K562 (cell line): ENCODE measurements around the gene ELAVL3. TPM values are rescaled to one million over a fixed set of nuclear protein-coding genes. Genes with fewer than 3 reads are reported as not detected.

Experiments
- ATAC-seq: fragments of 200-7000 bp; cut with Tn5 transposase; 3 replicates; pipeline ENCODE4 v1.9.1; 2020; ENCODE audit warnings: moderate library complexity
- BruUV-seq: library from RNA; stranded (reverse); fragments of 400-500 nt; replicated peaks from 2 replicates; lab custom pipeline; 2021; lab: Mats Ljungman, UMichigan
- CTCF ChIA-PET: fragments of 300-600 bp; formaldehyde crosslinking; extraction: SDS; loops from one replicate; lab custom pipeline; 2021; ENCODE audit warnings: low intra/inter-chr PET ratio; lab: Yijun Ruan, JAX
- POLR2A ChIA-PET: fragments of 300-600, 350-650 bp; sonication (Branson Sonifier 250); formaldehyde crosslinking; extraction: SDS; loops from one replicate; lab custom pipeline; 2021; ENCODE audit warnings: antibody characterized with exemption, inconsistent platforms; lab: Yijun Ruan, JAX
- DNase-seq, 4 experiments: peaks; one replicate each; pipeline versions ENCODE4 v3.0.0 to v3.0.0-alpha.2; 2011 to 2018; ENCODE audit warnings: low spot score in 3 of 4, mixed read lengths in 3 of 4; ENCODE audit errors: extremely low read depth in 1 of 4
- FAIRE-seq: peaks from 2 replicates; lab custom pipeline; 2011; peaks lifted over from hg19 to GRCh38; lab: Jason Lieb, UNC
- H2AFZ ChIP-seq: 2 replicates; pipeline ENCODE4 v1.6.0; 2011; ENCODE audit warnings: low read depth, low read length, control low read depth, inconsistent platforms
- H3K27ac ChIP-seq: fragments of 200-600 bp; 3 replicates; pipeline ENCODE4 v1.8.0; 2011; ENCODE audit warnings: low read depth, mild to moderate bottlenecking, control low read depth, inconsistent platforms, low read length, moderate library complexity, mixed read lengths; ENCODE audit errors: extremely low read depth
- H3K27me3 ChIP-seq, 2 experiments: fragments of 300-600 bp in 1 of 2; 2 replicates in 1 of 2; 3 replicates in 1 of 2; pipeline versions ENCODE4 v1.6.0 to v1.8.0; 2011; ENCODE audit warnings: inconsistent platforms in 2 of 2, low read length in 2 of 2, mild to moderate bottlenecking in 1 of 2, mixed read lengths in 1 of 2, moderate library complexity in 1 of 2; ENCODE audit not compliant: control insufficient read depth in 2 of 2, insufficient read depth in 2 of 2
- H3K36me3 ChIP-seq: fragments of 300-600 bp; 3 replicates; pipeline ENCODE4 v1.8.0; 2011; ENCODE audit warnings: mild to moderate bottlenecking, low read length, inconsistent platforms; ENCODE audit not compliant: control insufficient read depth, insufficient read depth
- H3K4me1 ChIP-seq, 2 experiments: fragments of 200-600 bp in 1 of 2; replicated peaks in 1 of 2; 2 replicates in 1 of 2; 3 replicates in 1 of 2; pipeline versions ENCODE4 v1.5.1 to v1.8.0; 2011; ENCODE audit warnings: inconsistent platforms in 2 of 2, low read length in 2 of 2, mild to moderate bottlenecking in 1 of 2, mixed read lengths in 1 of 2, moderate library complexity in 1 of 2; ENCODE audit not compliant: control insufficient read depth in 2 of 2, insufficient read depth in 2 of 2
- H3K4me2 ChIP-seq: 2 replicates; pipeline ENCODE4 v1.6.1; 2011; ENCODE audit warnings: low read length, control low read depth, inconsistent platforms, mixed read lengths; ENCODE audit not compliant: insufficient read depth
- H3K4me3 ChIP-seq: fragments of 200-600 bp; sonication (generic), shearing (Covaris generic); 2 replicates; pipeline ENCODE4 v1.5.1; 2016; ENCODE audit warnings: control low read depth, inconsistent platforms
- H3K79me2 ChIP-seq: fragments of 200-600 bp; 3 replicates; pipeline ENCODE4 v1.8.0; 2011; ENCODE audit warnings: low read length, inconsistent platforms; ENCODE audit not compliant: control insufficient read depth, insufficient read depth
- H3K9ac ChIP-seq, 2 experiments: 2 replicates each; pipeline versions ENCODE4 v1.6.0 to v1.6.1; 2011; ENCODE audit warnings: low read depth in 2 of 2, low read length in 2 of 2, control low read depth in 1 of 2, inconsistent platforms in 1 of 2, mild to moderate bottlenecking in 1 of 2, mixed read lengths in 1 of 2; ENCODE audit not compliant: insufficient read depth in 1 of 2
- H3K9me1 ChIP-seq: one replicate; pipeline ENCODE4 v1.6.0; 2011; ENCODE audit warnings: inconsistent platforms, mild to moderate bottlenecking, low read length, moderate library complexity; ENCODE audit not compliant: control insufficient read depth, insufficient read depth
- H3K9me3 ChIP-seq: replicated peaks from 2 replicates; pipeline ENCODE4 v1.5.1; 2011; ENCODE audit warnings: low read depth, low read length, inconsistent platforms; ENCODE audit not compliant: control insufficient read depth, insufficient read depth
- H4K20me1 ChIP-seq: replicated peaks from 2 replicates; pipeline ENCODE4 v1.6.1; 2011; ENCODE audit warnings: low read length, inconsistent platforms, mixed read lengths; ENCODE audit not compliant: control insufficient read depth, insufficient read depth
- EGR1 ChIP-seq: fragments of 450-650 bp; conservative IDR thresholded peaks from 2 replicates; pipeline ENCODE4 v1.6.1; 2017; ENCODE audit warnings: mild to moderate bottlenecking
- ELF1 ChIP-seq: fragments of 200-800 bp; sonication (Bioruptor generic); IDR thresholded peaks from 2 replicates; pipeline ENCODE4 v1.6.1; 2016; ENCODE audit warnings: missing genetic modification characterization, missing compliant biosample characterization
- HNRNPK ChIP-seq: fragments of 200-400 bp; formaldehyde crosslinking; IDR thresholded peaks from one replicate; pipeline ENCODE4 v1.6.1; 2018; ENCODE audit warnings: mild to moderate bottlenecking, low read depth, low read length; ENCODE audit not compliant: poor library complexity, severe bottlenecking
- HOXB6 ChIP-seq: fragments of 250-450 bp; sonication (Bioruptor Pico); IDR thresholded peaks from 2 replicates; pipeline ENCODE4 v1.5.1; 2022; ENCODE audit warnings: mild to moderate bottlenecking, borderline replicate concordance
- KLF13 ChIP-seq: fragments of 450-650 bp; IDR thresholded peaks from 2 replicates; pipeline ENCODE4 v1.6.1; 2016; ENCODE audit warnings: missing genetic modification characterization, low read depth, mild to moderate bottlenecking, missing compliant biosample characterization, moderate library complexity, borderline replicate concordance
- SMAD4 ChIP-seq: fragments of 250-450 bp; sonication (Bioruptor Pico); conservative IDR thresholded peaks from 2 replicates; pipeline ENCODE4 v1.8.0; 2021; ENCODE audit warnings: inconsistent platforms, mild to moderate bottlenecking, moderate library complexity
- ZNF23 ChIP-seq: fragments of 250-450 bp; sonication (Bioruptor Pico); IDR thresholded peaks from 2 replicates; pipeline ENCODE4 v1.4.0; 2020; ENCODE audit warnings: mild to moderate bottlenecking
- ZNF551 ChIP-seq: fragments of 250-450 bp; sonication (Bioruptor Pico); IDR thresholded peaks from 2 replicates; pipeline ENCODE4 v1.5.0; 2021; ENCODE audit warnings: mild to moderate bottlenecking, moderate library complexity
- ZNF586 ChIP-seq: fragments of 450-650 bp; formaldehyde crosslinking; conservative IDR thresholded peaks from 2 replicates; pipeline ENCODE4 v1.4.0; 2020; ENCODE audit warnings: mild to moderate bottlenecking, moderate library complexity
- WGBS: fragments of 100-300 bp; shearing (Covaris generic); methylation state at CpG from one replicate; pipeline ENCODE4 v1.1.6; 2016; ENCODE audit warnings: low coverage, mixed read lengths; ENCODE audit not compliant: insufficient coverage; ENCODE audit errors: missing lambda C conversion rate; 5-methylcytosine and 5-hydroxymethylcytosine counted together
- in situ Hi-C: fragments of 300-500 bp; cut with MboI; formaldehyde crosslinking; loops from 4 replicates; pipeline ENCODE4 v1.15.0; 2018; ENCODE audit warnings: inconsistent platforms, mixed read lengths
- intact Hi-C: fragments of 100-400 bp; cut with micrococcal nuclease; formaldehyde crosslinking; loops from 2 replicates; pipeline ENCODE4 v1.14.2; 2022
- polyA plus RNA-seq, 8 experiments: library from polyadenylated mRNA; depleted of rRNA in 4 of 8; stranded (reverse) in 5 of 8; unstranded in 3 of 8; fragments of >200 nt; fragmentation: Nextera tagmentation in 2 of 8; fragmentation: Illumina TruSeq in 1 of 8; extraction: Ambion mirVana in 2 of 8; extraction: Trizol in 1 of 8; gene quantifications; 2 replicates each; pipeline versions ENCODE4 v1.2.1 to v1.2.3, GENCODE V29; 2011 to 2014; ENCODE audit warnings: inconsistent platforms in 1 of 8, missing spikeins in 1 of 8
- total RNA-seq, 7 experiments: library from RNA; depleted of rRNA in 6 of 7; stranded (reverse); fragments of >200 nt in 6 of 7; fragmentation: Illumina TruSeq in 2 of 7; extraction: Trizol in 2 of 7; gene quantifications; 2 replicates each; pipeline versions ENCODE4 v1.2.1 to v1.2.3, GENCODE V29; 2011 to 2021; ENCODE audit warnings: low replicate concordance in 1 of 7
- TF ChIP-seq, protein P1 (sequence below): fragments of 450-650 bp; formaldehyde crosslinking; IDR thresholded peaks from 2 replicates; pipeline ENCODE4 v1.4.0; 2022; ENCODE audit warnings: missing genetic modification characterization
- TF ChIP-seq, protein P2 (sequence below): sonication (generic); formaldehyde crosslinking; IDR thresholded peaks from 2 replicates; pipeline ENCODE4 v1.8.1; 2023; ENCODE audit warnings: mild to moderate bottlenecking, missing genetic modification reagents

ELAVL3 gene
- total and polyA plus RNA-seq, 9 of the 15 experiments (the other 6 are each of a cell fraction or from before 2014, with no cell fraction given): not detected

DNA sequence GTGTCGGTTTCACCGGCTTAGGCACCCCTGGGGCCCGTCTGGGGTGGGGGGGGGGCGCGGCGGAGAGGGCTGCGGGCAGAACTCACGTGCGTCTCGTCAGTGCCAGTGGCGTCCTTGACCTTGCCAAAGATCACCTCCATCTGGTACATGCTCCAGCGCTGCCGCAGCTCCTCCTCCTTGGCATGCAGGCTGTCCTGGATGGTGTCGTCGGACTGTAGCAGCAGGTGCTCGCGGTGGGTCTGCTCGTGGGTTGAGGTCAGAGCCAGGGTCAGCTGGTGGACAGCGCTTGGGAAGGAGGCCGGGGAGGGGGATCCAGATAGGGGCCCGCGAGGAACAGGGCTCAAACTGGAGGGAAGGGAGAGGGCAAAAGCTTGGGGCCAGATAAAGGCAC lies 57.1 kb downstream of the ELAVL3 start:
- POLR2A ChIA-PET: interaction anchor here (0.9 to 1.2 kb wide), 2 partner anchors 10 to 49 kb away, joined by 3 to 5 read pairs; partner anchors contain the start of gene SWSAP1
- peaks cover 2 to 63% of the 10 kb centered on the region in 2 experiments; a peak in 3 of 5 replicates for H3K4me1 ChIP-seq
- intact Hi-C loops: no loop called here
- in situ Hi-C loops: no loop called here
- H4K20me1 ChIP-seq: no peaks in the 10 kb centered on the region
- H3K9me3 ChIP-seq: no peaks in the 10 kb centered on the region; the same call in 1 of the 2 replicates
- BruUV-seq: no TSS peak
- DNase-seq (peak in 2 of 4 experiments; percentile 18 to 23), FAIRE-seq (no peak), ATAC-seq (no peak)
- TF ChIP-seq ZNF586 (CRISPR knock-in tag): no peak
- TF ChIP-seq EGR1: 0 out of 2 replicates have a peak, but pooled peaks have one; percentile 10
- TF ChIP-seq ZNF551 (CRISPR knock-in tag): no peak
- no peak for TF ChIP-seq ZNF23
- no peak for TF ChIP-seq ELF1 (tag)
- H3K4me2 ChIP-seq: no peak overlapping the region
- H3K27ac ChIP-seq: no peak overlapping the region
- peak overlapping the region in 1 of 2 experiments; percentile 20; a peak in 1 of 4 replicates for H3K9ac ChIP-seq
- CTCF ChIA-PET: no interaction called here
- WGBS: 32% methylated on average over 9 of the region's 22 CpGs
- no peaks in the 10 kb centered on the region for H3K79me2 ChIP-seq
- no peaks in the 10 kb centered on the region for H3K9me1 ChIP-seq
- no peak overlapping the region for H2AFZ ChIP-seq
- H3K27me3 ChIP-seq: peaks cover 2 to 19% of the 10 kb centered on the region in 2 experiments; a peak in 3 of 5 replicates
- H3K36me3 ChIP-seq: no peaks in the 10 kb centered on the region
- no peak overlapping the region for H3K4me3 ChIP-seq

GRCh38 chr19:11423164-11423790 lies 57.6 kb downstream of the ELAVL3 start:
- no peak for ATAC-seq
- Histone ChIP-seq H3K4me1 (peaks cover 2 to 68% of the 10 kb centered on the region in 2 experiments; a peak in 3 of 5 replicates), H3K27me3 (peaks cover 2 to 23% of the 10 kb centered on the region in 2 experiments; a peak in 3 of 5 replicates), H3K9ac (no peak overlapping the region), H3K9me3 (no peaks in the 10 kb centered on the region; the same call in 1 of the 2 replicates), H3K36me3 (no peaks in the 10 kb centered on the region), H3K27ac (no peak overlapping the region), H4K20me1 (no peaks in the 10 kb centered on the region), H2AFZ (no peak overlapping the region), H3K79me2 (no peaks in the 10 kb centered on the region), H3K9me1 (no peaks in the 10 kb centered on the region), H3K4me2 (no peak overlapping the region), H3K4me3 (no peak overlapping the region)
- intact Hi-C loops (no loop called here), in situ Hi-C loops (no loop called here)
- POLR2A ChIA-PET: interaction anchor here (1.2 kb wide), 1 partner anchor 49 kb away, joined by 5 read pairs; the partner anchor contains the start of gene SWSAP1
- DNase-seq: peak in 2 of 4 experiments; percentile 3 to 5
- no peak for FAIRE-seq
- CTCF ChIA-PET: no interaction called here
- BruUV-seq: no TSS peak
- WGBS: 56% methylated on average over 26 of the region's 27 CpGs
- no peak for TF ChIP-seq ELF1 (tag)
- TF ChIP-seq HOXB6: no peak
- TF ChIP-seq SMAD4 (CRISPR knock-in tag): no peak
- no peak for TF ChIP-seq KLF13 (tag)
- TF ChIP-seq, protein P1, sequence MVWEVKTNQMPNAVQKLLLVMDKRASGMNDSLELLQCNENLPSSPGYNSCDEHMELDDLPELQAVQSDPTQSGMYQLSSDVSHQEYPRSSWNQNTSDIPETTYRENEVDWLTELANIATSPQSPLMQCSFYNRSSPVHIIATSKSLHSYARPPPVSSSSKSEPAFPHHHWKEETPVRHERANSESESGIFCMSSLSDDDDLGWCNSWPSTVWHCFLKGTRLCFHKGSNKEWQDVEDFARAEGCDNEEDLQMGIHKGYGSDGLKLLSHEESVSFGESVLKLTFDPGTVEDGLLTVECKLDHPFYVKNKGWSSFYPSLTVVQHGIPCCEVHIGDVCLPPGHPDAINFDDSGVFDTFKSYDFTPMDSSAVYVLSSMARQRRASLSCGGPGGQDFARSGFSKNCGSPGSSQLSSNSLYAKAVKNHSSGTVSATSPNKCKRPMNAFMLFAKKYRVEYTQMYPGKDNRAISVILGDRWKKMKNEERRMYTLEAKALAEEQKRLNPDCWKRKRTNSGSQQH (CRISPR knock-in tag): no peak
- no peak for TF ChIP-seq HNRNPK
- TF ChIP-seq, protein P2, sequence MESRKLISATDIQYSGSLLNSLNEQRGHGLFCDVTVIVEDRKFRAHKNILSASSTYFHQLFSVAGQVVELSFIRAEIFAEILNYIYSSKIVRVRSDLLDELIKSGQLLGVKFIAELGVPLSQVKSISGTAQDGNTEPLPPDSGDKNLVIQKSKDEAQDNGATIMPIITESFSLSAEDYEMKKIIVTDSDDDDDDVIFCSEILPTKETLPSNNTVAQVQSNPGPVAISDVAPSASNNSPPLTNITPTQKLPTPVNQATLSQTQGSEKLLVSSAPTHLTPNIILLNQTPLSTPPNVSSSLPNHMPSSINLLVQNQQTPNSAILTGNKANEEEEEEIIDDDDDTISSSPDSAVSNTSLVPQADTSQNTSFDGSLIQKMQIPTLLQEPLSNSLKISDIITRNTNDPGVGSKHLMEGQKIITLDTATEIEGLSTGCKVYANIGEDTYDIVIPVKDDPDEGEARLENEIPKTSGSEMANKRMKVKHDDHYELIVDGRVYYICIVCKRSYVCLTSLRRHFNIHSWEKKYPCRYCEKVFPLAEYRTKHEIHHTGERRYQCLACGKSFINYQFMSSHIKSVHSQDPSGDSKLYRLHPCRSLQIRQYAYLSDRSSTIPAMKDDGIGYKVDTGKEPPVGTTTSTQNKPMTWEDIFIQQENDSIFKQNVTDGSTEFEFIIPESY (CRISPR knock-in tag): no peak
